AG04449 (cell line): ENCODE measurements around the gene SGCB.

ENCODE experiments used
- CTCF ChIA-PET: fragments of 350-600 bp; formaldehyde crosslinking; extraction: SDS; loops from one replicate; lab custom pipeline; 2021; ENCODE audit warnings: antibody characterized with exemption; lab: Yijun Ruan, JAX
- POLR2A ChIA-PET: fragments of 400-600, 350-600 bp; formaldehyde crosslinking; extraction: SDS; loops from one replicate; lab custom pipeline; 2020; ENCODE audit warnings: antibody characterized with exemption, inconsistent platforms; lab: Yijun Ruan, JAX
- DNase-seq: peaks from one replicate; pipeline ENCODE4 v3.0.0-alpha.2; 2010; ENCODE audit warnings: low read depth, low spot score
- H3K4me3 ChIP-seq: 2 replicates; pipeline ENCODE4 v1.5.1; 2011; ENCODE audit warnings: low read depth, mild to moderate bottlenecking, control low read depth, low read length
- CTCF ChIP-seq: IDR thresholded peaks from one replicate; pipeline ENCODE4 v1.5.1; 2011; ENCODE audit warnings: mild to moderate bottlenecking, moderate library complexity, low read length, control low read depth, inconsistent platforms; ENCODE audit not compliant: insufficient read depth; ENCODE audit errors: missing control alignments

The SGCB gene

GRCh38 chr4:51995647-51996220 is 42.4 kb downstream of the SGCB start:
- CTCF ChIA-PET, result interaction anchor here (1.0 kb wide), 1 partner anchor 16 kb away, joined by 3 read pairs; no protein-coding TSS in a partner anchor
- TF ChIP-seq CTCF, result no peak
- no peak for DNase-seq

More at GRCh38 chr4:51995647-51996220, 42.4 kb downstream of the SGCB start:
- no peak overlapping the region for H3K4me3 ChIP-seq
- POLR2A ChIA-PET, result no interaction called here
